HL-60 (cell line): ENCODE results near the gene CYP1A2.

Experiments
- DNase-seq, 2 experiments: peaks; one replicate each; pipeline ENCODE4 v3.0.0-alpha.2; 2010 to 2020; ENCODE audit warnings: low read depth in 1 of 2, low spot score in 1 of 2
- H3K27ac ChIP-seq: fragments of 250-450 bp; sonication (Bioruptor Pico); replicated peaks from 2 replicates; pipeline ENCODE4 v1.5.1; 2020; ENCODE audit warnings: mild to moderate bottlenecking, moderate library complexity
- H3K27me3 ChIP-seq: fragments of 250-450 bp; sonication (Bioruptor Pico); 2 replicates; pipeline ENCODE4 v1.5.1; 2021; ENCODE audit warnings: mild to moderate bottlenecking, moderate library complexity; ENCODE audit not compliant: insufficient read depth, poor library complexity, severe bottlenecking
- H3K4me3 ChIP-seq: replicated peaks from 2 replicates; pipeline ENCODE4 v1.5.1; 2011; ENCODE audit warnings: mild to moderate bottlenecking, control low read depth, low read length; ENCODE audit not compliant: insufficient read depth
- CTCF ChIP-seq: IDR thresholded peaks from one replicate; pipeline ENCODE4 v1.5.1; 2011; ENCODE audit warnings: low read length, control low read depth, inconsistent platforms; ENCODE audit not compliant: insufficient read depth
- GABPA ChIP-seq: IDR thresholded peaks from 2 replicates; pipeline ENCODE4 v1.6.1; 2012; ENCODE audit warnings: low read depth
- POLR2AphosphoS5 ChIP-seq: IDR thresholded peaks from 2 replicates; pipeline ENCODE4 v1.6.1; 2012; ENCODE audit warnings: low read depth
- REST ChIP-seq: IDR thresholded peaks from 2 replicates; pipeline ENCODE4 v1.6.1; 2012; ENCODE audit warnings: low read depth; ENCODE audit not compliant: insufficient replicate concordance
- SPI1 ChIP-seq: IDR thresholded peaks from 2 replicates; pipeline ENCODE4 v1.6.1; 2012; ENCODE audit warnings: low read depth, mild to moderate bottlenecking, borderline replicate concordance

The CYP1A2 gene

DNA sequence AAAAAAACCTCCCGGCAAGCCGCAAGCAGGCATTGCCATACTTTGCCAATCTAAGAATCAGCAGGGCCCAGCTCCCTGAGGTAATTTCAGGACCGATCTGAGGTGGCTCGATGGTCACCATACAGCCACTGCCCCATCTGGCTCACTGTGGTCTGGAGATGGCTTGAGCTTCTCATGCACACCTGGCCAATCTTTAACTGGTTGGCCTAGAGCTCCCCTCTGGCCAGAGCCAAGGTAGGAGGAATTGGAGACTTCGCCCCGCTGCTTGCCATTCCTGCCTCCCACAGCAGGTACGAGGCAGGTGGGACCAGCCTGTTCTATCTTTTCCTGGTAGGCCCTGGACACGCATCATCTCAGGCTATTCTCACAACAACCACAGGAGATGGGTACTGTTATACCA is 10.1 kb downstream of the CYP1A2 start:
- no peak overlapping the region for H3K4me3 ChIP-seq
- no peak overlapping the region for H3K27ac ChIP-seq
- TF ChIP-seq REST: no peak
- no peak for TF ChIP-seq POLR2AphosphoS5
- TF ChIP-seq SPI1: no peak
- no peak for TF ChIP-seq CTCF
- TF ChIP-seq GABPA: no peak
- no peak for DNase-seq
- no peaks in the 10 kb centered on the region for H3K27me3 ChIP-seq

GRCh38 chr15:74762791-74763150 is 14.1 kb downstream of the CYP1A2 start:
- TF ChIP-seq SPI1: no peak
- no peak for TF ChIP-seq CTCF
- no peak for TF ChIP-seq POLR2AphosphoS5
- no peak for TF ChIP-seq REST
- TF ChIP-seq GABPA: no peak
- no peak overlapping the region for H3K4me3 ChIP-seq
- no peak overlapping the region for H3K27ac ChIP-seq
- no peaks in the 10 kb centered on the region for H3K27me3 ChIP-seq
- no peak for DNase-seq

DNA sequence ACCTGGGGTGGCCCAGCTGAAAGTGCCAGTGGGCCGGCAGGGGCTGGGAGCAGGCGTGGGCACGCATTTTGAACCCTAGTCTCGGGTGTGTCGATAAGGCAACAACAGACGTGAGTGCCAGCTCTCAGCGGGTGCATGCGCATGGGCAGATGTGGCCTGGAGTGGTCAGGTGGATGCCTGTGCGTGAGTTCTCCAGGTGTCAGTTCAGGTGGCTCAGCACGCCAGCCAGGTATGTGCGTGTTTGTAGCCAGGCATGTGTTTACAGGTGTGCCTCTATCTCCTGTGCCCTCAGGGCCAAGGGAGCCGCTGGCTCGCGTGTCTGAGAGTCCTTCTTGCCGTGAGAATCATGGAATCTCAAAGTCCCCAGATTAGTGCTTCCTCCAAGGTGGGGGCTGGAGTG is 14.8 kb downstream of the CYP1A2 start:
- H3K27me3 ChIP-seq: no peaks in the 10 kb centered on the region
- no peak overlapping the region for H3K27ac ChIP-seq

More for the DNA sequence above, 14.8 kb downstream of the CYP1A2 start:
- TF ChIP-seq CTCF (no peak), GABPA (no peak)
- no peak for DNase-seq
- H3K4me3 ChIP-seq: no peak overlapping the region
